Endothelial cell of umbilical vein (primary cell): ENCODE results near the gene QRFP. TPM values are rescaled to one million over a fixed set of nuclear protein-coding genes. Genes with fewer than 3 reads are reported as not detected.
A peak's percentile ranks its signal among the peaks of the same experiment; 100 is the strongest.

ENCODE experiments used
- BruUV-seq: library from RNA; stranded (reverse); fragments of 400-500 nt; replicated peaks from 2 replicates; lab custom pipeline; 2021; lab: Mats Ljungman, UMichigan
- CTCF ChIA-PET: fragments of 300-600, 350-600 bp; sonication (Branson Sonifier 250); formaldehyde crosslinking; loops from one replicate; lab custom pipeline; 2021; ENCODE audit warnings: antibody characterized with exemption, inconsistent platforms; lab: Charles Lee
- POLR2A ChIA-PET: fragments of 300-600, 350-600 bp; sonication (Branson Sonifier 250); formaldehyde crosslinking; loops from one replicate; lab custom pipeline; 2021; ENCODE audit warnings: antibody characterized with exemption, inconsistent platforms; lab: Charles Lee
- DNase-seq: peaks from one replicate; pipeline ENCODE4 v3.0.0-alpha.2; 2011; ENCODE audit warnings: low read depth, low spot score
- FAIRE-seq: peaks from 2 replicates; lab custom pipeline; 2011; peaks lifted over from hg19 to GRCh38; lab: Jason Lieb, UNC
- H2AFZ ChIP-seq: 2 replicates; pipeline ENCODE4 v1.6.0; 2012; ENCODE audit warnings: low read depth, low read length, control low read depth, inconsistent platforms
- H3K27ac ChIP-seq: 2 replicates; pipeline ENCODE4 v1.5.1; 2011; ENCODE audit warnings: low read depth, mild to moderate bottlenecking, control low read depth, low read length, moderate library complexity; ENCODE audit not compliant: insufficient read depth
- H3K27me3 ChIP-seq, 2 experiments: 2 replicates each; pipeline versions ENCODE4 v1.6.0 to v1.6.1; 2011; ENCODE audit warnings: low read length in 2 of 2, mixed read lengths in 1 of 2; ENCODE audit not compliant: control insufficient read depth in 2 of 2, insufficient read depth in 2 of 2
- H3K36me3 ChIP-seq, 2 experiments: 2 replicates in 1 of 2; 3 replicates in 1 of 2; pipeline ENCODE4 v1.5.1; 2011; ENCODE audit warnings: low read length in 2 of 2, mild to moderate bottlenecking in 1 of 2, moderate library complexity in 1 of 2; ENCODE audit not compliant: control insufficient read depth in 2 of 2, insufficient read depth in 2 of 2; ENCODE audit errors: extremely low read depth in 1 of 2
- H3K4me1 ChIP-seq: 3 replicates; pipeline ENCODE4 v1.5.1; 2011; ENCODE audit warnings: mild to moderate bottlenecking, low read length; ENCODE audit not compliant: control insufficient read depth, insufficient read depth; ENCODE audit errors: extremely low read depth
- H3K4me2 ChIP-seq: 2 replicates; pipeline ENCODE4 v1.6.1; 2011; ENCODE audit warnings: low read length, control low read depth, mixed read lengths; ENCODE audit not compliant: insufficient read depth
- H3K4me3 ChIP-seq, 3 experiments: fragments of 200-600 bp in 1 of 3; sonication (generic), shearing (Covaris generic) in 1 of 3; replicated peaks in 1 of 3; 2 replicates each; pipeline ENCODE4 v1.5.1; 2011 to 2016; ENCODE audit warnings: control low read depth in 3 of 3, low read length in 3 of 3, mild to moderate bottlenecking in 2 of 3, inconsistent platforms in 1 of 3, low read depth in 1 of 3, moderate library complexity in 1 of 3; ENCODE audit not compliant: insufficient read depth in 1 of 3
- H3K79me2 ChIP-seq: 2 replicates; pipeline ENCODE4 v1.6.0; 2012; ENCODE audit warnings: low read length, inconsistent platforms; ENCODE audit not compliant: control insufficient read depth, insufficient read depth
- H3K9ac ChIP-seq: replicated peaks from 2 replicates; pipeline ENCODE3; 2011; ENCODE audit warnings: low read length, control low read depth; ENCODE audit not compliant: insufficient read depth; ENCODE audit errors: extremely low read depth
- H3K9me1 ChIP-seq: replicated peaks from 3 replicates; pipeline ENCODE4 v1.6.0; 2011; ENCODE audit warnings: mild to moderate bottlenecking, low read length; ENCODE audit not compliant: control insufficient read depth, insufficient read depth; ENCODE audit errors: extremely low read depth
- H3K9me3 ChIP-seq: replicated peaks from 2 replicates; pipeline ENCODE4 v1.5.1; 2012; ENCODE audit warnings: low read length, inconsistent platforms; ENCODE audit not compliant: control insufficient read depth, insufficient read depth
- H4K20me1 ChIP-seq: replicated peaks from 2 replicates; pipeline ENCODE3; 2011; ENCODE audit warnings: mild to moderate bottlenecking, low read length; ENCODE audit not compliant: control insufficient read depth, insufficient read depth; ENCODE audit errors: extremely low read depth
- CTCF ChIP-seq, 2 donors: IDR thresholded peaks; 1 replicate in 1 of 2; 2 replicates in 1 of 2; pipeline ENCODE4 v1.5.1; 2011; ENCODE audit warnings: low read length in 2 of 2, mild to moderate bottlenecking in 2 of 2, moderate library complexity in 2 of 2, control low read depth in 1 of 2, inconsistent platforms in 1 of 2, low read depth in 1 of 2; ENCODE audit not compliant: insufficient read depth in 1 of 2; ENCODE audit errors: extremely low read depth in 1 of 2
- POLR2AphosphoS5 ChIP-seq: IDR thresholded peaks from 2 replicates; pipeline ENCODE4 v1.6.1; 2012; ENCODE audit warnings: low read depth, mild to moderate bottlenecking, control low read depth, low read length, moderate library complexity; ENCODE audit not compliant: insufficient read depth
- dilution Hi-C: fragments of 300-500 bp; cut with MboI; formaldehyde crosslinking; loops from one replicate; pipeline ENCODE4 v1.15.0; 2019; ENCODE audit warnings: low sequenced_read_pairs; ENCODE audit not compliant: extremely low pct_ligation_motif_present
- intact Hi-C: fragments of 100-400 bp; cut with micrococcal nuclease; formaldehyde crosslinking; loops from one replicate; pipeline ENCODE4 v1.10.0; 2022
- polyA plus RNA-seq, 4 experiments: library from polyadenylated mRNA; depleted of rRNA in 3 of 4; stranded (reverse) in 3 of 4; unstranded in 1 of 4; fragments of >200 nt; gene quantifications; 2 replicates each; pipeline versions ENCODE4 v1.2.1 to v1.2.3, GENCODE V29; 2011 to 2012; ENCODE audit warnings: missing spikeins in 1 of 4
- total RNA-seq: library from RNA; stranded (reverse); gene quantifications from 2 replicates; pipeline ENCODE4 v1.2.3, GENCODE V29; 2021

Gene QRFP
- total and polyA plus RNA-seq, 2 donors (not counting 3 experiments of a cell fraction or from before 2014, with no cell fraction given): not detected

GRCh38 chr9:130893341-130894101 lies 3.1 kb downstream of the QRFP start:
- H3K4me2 ChIP-seq: no peak overlapping the region
- H3K4me3 ChIP-seq: no peak overlapping the region
- no peak overlapping the region for H2AFZ ChIP-seq
- no peaks in the 10 kb centered on the region for H3K4me1 ChIP-seq
- dilution Hi-C loops (no loop called here), intact Hi-C loops (loop anchor here (2.0 to 5.0 kb wide), 2 partner anchors 47 to 154 kb away; no protein-coding TSS in a partner anchor)
- H3K27me3 ChIP-seq: no peaks in the 10 kb centered on the region
- H3K27ac ChIP-seq: no peak overlapping the region
- H3K36me3 ChIP-seq: peaks cover 9 to 22% of the 10 kb centered on the region in 2 experiments
- no peak overlapping the region for H3K9ac ChIP-seq
- no peaks in the 10 kb centered on the region for H3K9me1 ChIP-seq
- no peak for FAIRE-seq
- H3K79me2 ChIP-seq: no peaks in the 10 kb centered on the region
- no peaks in the 10 kb centered on the region for H4K20me1 ChIP-seq
- BruUV-seq: no TSS peak
- ChIA-PET CTCF (interaction anchor here (1.1 to 4.4 kb wide), 4 partner anchors 39 to 153 kb away, joined by 3 to 46 read pairs (median 16); no protein-coding TSS in a partner anchor), POLR2A (no interaction called here)
- DNase-seq: no peak
- no peaks in the 10 kb centered on the region for H3K9me3 ChIP-seq
- TF ChIP-seq CTCF (IDR thresholded peaks at IDR 0.05; ENCODE audit: extremely low read depth in 1 of 2, insufficient read depth in 1 of 2, low read depth in 1 of 2, low read length in 2 of 2) (peak in 1 of 2 donors; percentile 16), POLR2AphosphoS5 (no peak)
